Activated T-helper 1 cell treated with anti-CD3 and anti-CD28 coated beads, Interleukin-12 subunit alpha, Interleukin-12 subunit beta, Interleukin-2, Interleukin-4 antibody, amounts not matched to agents 30 ng/mL and 10 ng/mL and 1 ng/mL, durations not matched to agents 14 hours and 24 hours and 36 hours (primary cell): ENCODE data around the gene ZNF804B. TPM values are rescaled to one million over a fixed set of nuclear protein-coding genes. Genes with fewer than 3 reads are reported as not detected.

Source experiments
- DNase-seq: peaks from one replicate; pipeline ENCODE4 v3.0.0; 2021; ENCODE audit warnings: low spot score
- H3K27ac Mint-ChIP-seq: one replicate; pipeline ENCODE4 v1.8.0; 2021; ENCODE audit warnings: mild to moderate bottlenecking, mixed read lengths
- H3K27me3 Mint-ChIP-seq: one replicate; pipeline ENCODE4 v1.8.0; 2022; ENCODE audit warnings: mild to moderate bottlenecking, moderate library complexity, mixed read lengths; ENCODE audit not compliant: insufficient read depth
- H3K36me3 Mint-ChIP-seq: one replicate; pipeline ENCODE4 v1.8.0; 2021; ENCODE audit warnings: low read depth, mixed read lengths
- H3K4me1 Mint-ChIP-seq: one replicate; pipeline ENCODE4 v1.8.0; 2021; ENCODE audit warnings: low read depth, mixed read lengths
- H3K4me3 Mint-ChIP-seq: one replicate; pipeline ENCODE4 v1.8.0; 2021; ENCODE audit warnings: mild to moderate bottlenecking, moderate library complexity, mixed read lengths
- H3K9me3 Mint-ChIP-seq: one replicate; pipeline ENCODE4 v1.8.0; 2021; ENCODE audit warnings: mixed read lengths
- intact Hi-C: fragments of 100-400 bp; cut with micrococcal nuclease; formaldehyde crosslinking; loops from one replicate; pipeline ENCODE4 v1.15.1; 2024
- total RNA-seq: library from RNA; stranded (reverse); gene quantifications from 2 replicates; pipeline ENCODE4 v1.2.3, GENCODE V29; 2022

ZNF804B gene
- total RNA-seq, 1 donor from 2014 or later = not detected

GRCh38 chr7:89077992-89078391 is 318.5 kb downstream of the ZNF804B start:
- H3K27me3 Mint-ChIP-seq = no peaks in the 10 kb centered on the region
- no peaks in the 10 kb centered on the region for H3K4me1 Mint-ChIP-seq
- H3K9me3 Mint-ChIP-seq = peaks cover 3% of the 10 kb centered on the region
- no peaks in the 10 kb centered on the region for H3K36me3 Mint-ChIP-seq
- H3K4me3 Mint-ChIP-seq = no peak overlapping the region
- H3K27ac Mint-ChIP-seq = no peak overlapping the region
- no peak for DNase-seq
- intact Hi-C loops = no loop called here

GRCh38 chr7:89085580-89085979 is 326.1 kb downstream of the ZNF804B start:
- Mint-ChIP-seq H3K27me3 (no peaks in the 10 kb centered on the region), H3K36me3 (no peaks in the 10 kb centered on the region), H3K4me1 (no peaks in the 10 kb centered on the region), H3K4me3 (no peak overlapping the region), H3K27ac (no peak overlapping the region), H3K9me3 (no peaks in the 10 kb centered on the region)
- intact Hi-C loops = no loop called here
- no peak for DNase-seq

GRCh38 chr7:89091550-89091949 is 332.1 kb downstream of the ZNF804B start:
- no peak overlapping the region for H3K4me3 Mint-ChIP-seq
- no peaks in the 10 kb centered on the region for H3K4me1 Mint-ChIP-seq
- no peaks in the 10 kb centered on the region for H3K36me3 Mint-ChIP-seq
- no peaks in the 10 kb centered on the region for H3K27me3 Mint-ChIP-seq
- H3K9me3 Mint-ChIP-seq = no peaks in the 10 kb centered on the region
- no peak for DNase-seq
- intact Hi-C loops = no loop called here
- H3K27ac Mint-ChIP-seq = no peak overlapping the region

GRCh38 chr7:89094269-89094668 is 334.8 kb downstream of the ZNF804B start:
- DNase-seq = no peak
- Mint-ChIP-seq H3K4me1 (no peaks in the 10 kb centered on the region), H3K27ac (no peak overlapping the region), H3K36me3 (no peaks in the 10 kb centered on the region), H3K27me3 (no peaks in the 10 kb centered on the region), H3K4me3 (no peak overlapping the region), H3K9me3 (no peaks in the 10 kb centered on the region)
- intact Hi-C loops = no loop called here

- Mint-ChIP-seq H3K4me3 (no peak overlapping the region), H3K27me3 (peaks cover 3% of the 10 kb centered on the region), H3K9me3 (no peaks in the 10 kb centered on the region), H3K4me1 (no peaks in the 10 kb centered on the region), H3K27ac (no peak overlapping the region), H3K36me3 (no peaks in the 10 kb centered on the region)
- intact Hi-C loops = no loop called here
- DNase-seq = no peak
Observed at GRCh38 chr7:89103564-89103963, 344.1 kb downstream of the ZNF804B start.

- Mint-ChIP-seq H3K9me3 (no peaks in the 10 kb centered on the region), H3K4me3 (no peak overlapping the region), H3K27me3 (peaks cover 3% of the 10 kb centered on the region), H3K36me3 (no peaks in the 10 kb centered on the region), H3K4me1 (no peaks in the 10 kb centered on the region), H3K27ac (no peak overlapping the region)
- no peak for DNase-seq
- intact Hi-C loops = no loop called here
Observed at GRCh38 chr7:89104748-89105685, 345.5 kb downstream of the ZNF804B start.

GRCh38 chr7:89123871-89124270 is 364.4 kb downstream of the ZNF804B start:
- H3K27me3 Mint-ChIP-seq = no peaks in the 10 kb centered on the region
- intact Hi-C loops = no loop called here
- DNase-seq = no peak
- H3K27ac Mint-ChIP-seq = no peak overlapping the region
- H3K9me3 Mint-ChIP-seq = no peaks in the 10 kb centered on the region
- H3K4me1 Mint-ChIP-seq = no peaks in the 10 kb centered on the region
- H3K36me3 Mint-ChIP-seq = no peaks in the 10 kb centered on the region
- no peak overlapping the region for H3K4me3 Mint-ChIP-seq

- H3K27ac Mint-ChIP-seq = no peak overlapping the region
- no peak for DNase-seq
- H3K4me1 Mint-ChIP-seq = no peaks in the 10 kb centered on the region
- no peaks in the 10 kb centered on the region for H3K27me3 Mint-ChIP-seq
- intact Hi-C loops = no loop called here
- H3K4me3 Mint-ChIP-seq = no peak overlapping the region
- H3K36me3 Mint-ChIP-seq = no peaks in the 10 kb centered on the region
- no peaks in the 10 kb centered on the region for H3K9me3 Mint-ChIP-seq
Observed at GRCh38 chr7:89129600-89130375, 370.3 kb downstream of the ZNF804B start.

GRCh38 chr7:89133357-89133756 is 373.9 kb downstream of the ZNF804B start:
- Mint-ChIP-seq H3K27ac (no peak overlapping the region), H3K9me3 (no peaks in the 10 kb centered on the region), H3K36me3 (no peaks in the 10 kb centered on the region), H3K4me3 (no peak overlapping the region), H3K27me3 (no peaks in the 10 kb centered on the region), H3K4me1 (no peaks in the 10 kb centered on the region)
- DNase-seq = no peak
- intact Hi-C loops = no loop called here

GRCh38 chr7:89133819-89134218 is 374.3 kb downstream of the ZNF804B start:
- no peaks in the 10 kb centered on the region for H3K9me3 Mint-ChIP-seq
- no peak overlapping the region for H3K27ac Mint-ChIP-seq
- DNase-seq = no peak
- intact Hi-C loops = no loop called here
- H3K36me3 Mint-ChIP-seq = no peaks in the 10 kb centered on the region
- no peak overlapping the region for H3K4me3 Mint-ChIP-seq
- H3K27me3 Mint-ChIP-seq = no peaks in the 10 kb centered on the region
- no peaks in the 10 kb centered on the region for H3K4me1 Mint-ChIP-seq

GRCh38 chr7:89145801-89146200 is 386.3 kb downstream of the ZNF804B start:
- no peak overlapping the region for H3K4me3 Mint-ChIP-seq
- no peak overlapping the region for H3K27ac Mint-ChIP-seq
- no peak for DNase-seq
- no peaks in the 10 kb centered on the region for H3K9me3 Mint-ChIP-seq
- no peaks in the 10 kb centered on the region for H3K36me3 Mint-ChIP-seq
- intact Hi-C loops = no loop called here
- H3K4me1 Mint-ChIP-seq = no peaks in the 10 kb centered on the region
- H3K27me3 Mint-ChIP-seq = no peaks in the 10 kb centered on the region

- no peaks in the 10 kb centered on the region for H3K36me3 Mint-ChIP-seq
- intact Hi-C loops = no loop called here
- no peak overlapping the region for H3K27ac Mint-ChIP-seq
- DNase-seq = no peak
- H3K9me3 Mint-ChIP-seq = no peaks in the 10 kb centered on the region
- no peaks in the 10 kb centered on the region for H3K27me3 Mint-ChIP-seq
- H3K4me1 Mint-ChIP-seq = no peaks in the 10 kb centered on the region
- H3K4me3 Mint-ChIP-seq = no peak overlapping the region
Observed at GRCh38 chr7:89160107-89160506, 400.6 kb downstream of the ZNF804B start.

- Mint-ChIP-seq H3K9me3 (no peaks in the 10 kb centered on the region), H3K27me3 (no peaks in the 10 kb centered on the region), H3K27ac (no peak overlapping the region), H3K36me3 (no peaks in the 10 kb centered on the region), H3K4me1 (no peaks in the 10 kb centered on the region), H3K4me3 (no peak overlapping the region)
- no peak for DNase-seq
- intact Hi-C loops = no loop called here
Observed at GRCh38 chr7:89165421-89165820, 405.9 kb downstream of the ZNF804B start.
